Right lobe of liver (tissue), 4 donors: ENCODE measurements around the gene GPC6.

ENCODE experiments used
- CTCF ChIP-seq, 4 donors: fragments of 200-600 bp in 3 of 4; fragments of 450-650 bp in 1 of 4; IDR thresholded peaks; one replicate each; pipeline versions ENCODE4 v1.5.1 to v1.8.0; 2016 to 2022; ENCODE audit warnings: antibody characterized with exemption in 4 of 4, mild to moderate bottlenecking in 2 of 4
- POLR2A ChIP-seq: fragments of 450-650 bp; IDR thresholded peaks from one replicate; pipeline ENCODE4 v1.6.1; 2017; ENCODE audit warnings: antibody characterized with exemption, mild to moderate bottlenecking
- donor health status: DM: no; HTN: no; CAD: no.
- donor health status: DM: no; HTN: no; CAD: no.
- donor health status: DM: no; HTN: yes; CAD: no.

GRCh38 chr13:94119360-94119936 is 892.8 kb downstream of the GPC6 start:
- TF ChIP-seq CTCF (IDR thresholded peaks at IDR 0.05), result peak in 2 of 4 donors; percentile 8 to 24
- TF ChIP-seq POLR2A, result peak; percentile 61
